Measurements from ENCODE around the gene KDM2A.

KDM2A gene

DNA sequence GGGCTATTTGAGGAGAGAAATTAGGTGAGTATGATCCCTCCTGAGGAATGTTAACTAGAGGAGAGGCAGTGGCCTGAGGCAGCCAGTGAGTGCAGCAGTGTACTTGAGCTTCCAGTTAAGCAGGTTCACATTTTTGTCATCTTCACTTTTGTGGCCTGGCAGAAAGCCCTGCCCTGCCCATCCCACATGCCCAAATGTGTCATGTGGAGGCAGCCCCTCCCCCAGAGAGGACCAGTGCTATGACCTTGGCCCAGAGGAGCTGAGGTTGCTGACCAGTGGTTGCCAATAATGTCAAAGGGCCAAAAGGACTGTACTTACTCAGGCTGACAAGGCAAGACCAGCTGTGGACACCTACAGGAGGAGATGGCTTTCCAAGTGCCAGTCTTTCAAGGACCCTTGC is 129.6 kb downstream of the KDM2A start:
- Histone ChIP-seq H3K14ac (ENCODE audit: low read length in 2 of 2) (no peak overlapping the region), H3K27ac (ENCODE audit: low read length, poor library complexity, severe bottlenecking) (peak overlapping the region; percentile 18), H2AFZ (ENCODE audit: low read depth, low read length) (no peak overlapping the region), H3K36me3 (ENCODE audit: control insufficient read depth in 1 of 2, insufficient read depth in 2 of 2, low read depth in 1 of 2, low read length in 2 of 2) (peaks cover 50 to 97% of the 10 kb centered on the region in 2 experiments), H2BK120ac (ENCODE audit: low read depth, low read length) (no peak overlapping the region), H3K27me3 (ENCODE audit: control insufficient read depth in 1 of 2, insufficient read depth in 1 of 2, low read length in 2 of 2) (no peaks in the 10 kb centered on the region), H3K79me1 (replicated peaks; ENCODE audit: low read length, poor library complexity, severe bottlenecking) (peaks cover 39% of the 10 kb centered on the region), H3K18ac (ENCODE audit: low read depth in 1 of 2, low read length in 2 of 2) (no peak overlapping the region), H3K4ac (ENCODE audit: low read depth in 1 of 2, low read length in 2 of 2) (no peak overlapping the region), H2BK12ac (ENCODE audit: low read length in 2 of 2) (no peak overlapping the region), H2BK5ac (ENCODE audit: low read depth, low read length, poor library complexity, severe bottlenecking) (no peak overlapping the region), H3K9ac (ENCODE audit: low read length) (peak overlapping the region; percentile 2), H4K8ac (ENCODE audit: low read length) (no peak overlapping the region), H2BK15ac (ENCODE audit: low read depth, poor library complexity, severe bottlenecking) (no peak overlapping the region), H4K91ac (ENCODE audit: low read length) (no peak overlapping the region), H3K9me3 (ENCODE audit: control insufficient read depth, low read length) (no peaks in the 10 kb centered on the region), H3K4me2 (ENCODE audit: low read length, poor library complexity, severe bottlenecking) (no peak overlapping the region), H2AK5ac (ENCODE audit: low read length, severe bottlenecking) (no peak overlapping the region), H3K4me3 (ENCODE audit: insufficient read depth in 1 of 2, low read depth in 1 of 2, low read length in 2 of 2) (no peak overlapping the region), H3K4me1 (ENCODE audit: control insufficient read depth, insufficient read depth, low read depth, low read length) (peaks cover 4% of the 10 kb centered on the region), H3K23ac (ENCODE audit: low read length in 2 of 2) (no peak overlapping the region)
- no peak for DNase-seq

DNA sequence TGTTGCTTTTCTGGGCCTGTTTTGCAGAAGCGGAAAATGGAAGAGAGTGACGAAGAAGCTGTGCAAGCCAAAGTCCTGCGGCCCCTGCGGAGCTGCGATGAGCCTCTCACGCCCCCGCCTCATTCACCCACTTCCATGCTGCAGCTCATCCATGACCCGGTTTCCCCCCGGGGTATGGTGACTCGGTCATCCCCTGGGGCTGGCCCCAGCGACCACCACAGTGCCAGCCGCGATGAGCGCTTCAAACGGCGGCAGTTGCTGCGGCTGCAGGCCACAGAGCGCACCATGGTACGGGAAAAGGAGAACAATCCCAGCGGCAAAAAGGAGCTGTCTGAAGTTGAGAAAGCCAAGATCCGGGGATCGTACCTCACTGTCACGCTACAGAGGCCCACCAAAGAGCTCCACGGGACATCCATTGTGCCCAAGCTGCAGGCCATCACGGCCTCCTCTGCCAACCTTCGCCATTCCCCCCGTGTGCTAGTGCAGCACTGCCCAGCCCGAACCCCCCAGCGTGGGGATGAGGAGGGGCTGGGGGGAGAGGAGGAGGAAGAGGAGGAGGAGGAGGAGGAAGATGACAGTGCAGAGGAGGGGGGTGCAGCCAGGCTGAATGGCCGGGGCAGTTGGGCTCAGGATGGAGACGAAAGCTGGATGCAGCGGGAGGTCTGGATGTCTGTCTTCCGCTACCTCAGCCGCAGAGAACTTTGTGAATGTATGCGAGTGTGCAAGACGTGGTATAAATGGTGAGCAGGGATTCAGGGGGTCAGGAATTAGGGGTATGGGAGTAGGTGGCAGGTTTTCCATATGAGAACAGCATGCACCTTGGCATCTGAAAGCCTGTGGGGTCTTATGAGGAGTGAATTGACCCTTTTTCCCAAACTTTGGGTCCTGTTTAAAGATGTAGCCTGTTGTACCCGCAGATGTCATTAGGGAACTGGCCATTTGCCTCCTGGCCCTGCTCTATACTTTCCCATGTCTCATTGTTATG is 131.3 kb downstream of the KDM2A start:
- Histone ChIP-seq H3K23ac (ENCODE audit: low read length in 2 of 2) (no peak overlapping the region), H3K4me2 (ENCODE audit: low read length, poor library complexity, severe bottlenecking) (no peak overlapping the region), H3K4me1 (ENCODE audit: control insufficient read depth, insufficient read depth, low read depth, low read length) (peaks cover 4% of the 10 kb centered on the region), H3K36me3 (ENCODE audit: control insufficient read depth in 1 of 2, insufficient read depth in 2 of 2, low read depth in 1 of 2, low read length in 2 of 2) (peaks cover 62 to 99% of the 10 kb centered on the region in 2 experiments), H4K8ac (ENCODE audit: low read length) (no peak overlapping the region), H3K27me3 (ENCODE audit: control insufficient read depth in 1 of 2, insufficient read depth in 1 of 2, low read length in 2 of 2) (no peaks in the 10 kb centered on the region), H3K18ac (ENCODE audit: low read depth in 1 of 2, low read length in 2 of 2) (no peak overlapping the region), H2BK15ac (ENCODE audit: low read depth, poor library complexity, severe bottlenecking) (no peak overlapping the region), H3K14ac (ENCODE audit: low read length in 2 of 2) (no peak overlapping the region), H2BK120ac (ENCODE audit: low read depth, low read length) (no peak overlapping the region), H4K91ac (ENCODE audit: low read length) (no peak overlapping the region), H3K79me1 (replicated peaks; ENCODE audit: low read length, poor library complexity, severe bottlenecking) (peaks cover 42% of the 10 kb centered on the region), H2AK5ac (ENCODE audit: low read length, severe bottlenecking) (no peak overlapping the region), H3K4ac (ENCODE audit: low read depth in 1 of 2, low read length in 2 of 2) (no peak overlapping the region), H3K9ac (ENCODE audit: low read length) (no peak overlapping the region), H3K9me3 (ENCODE audit: control insufficient read depth, low read length) (no peaks in the 10 kb centered on the region), H2AFZ (ENCODE audit: low read depth, low read length) (no peak overlapping the region), H2BK5ac (ENCODE audit: low read depth, low read length, poor library complexity, severe bottlenecking) (no peak overlapping the region), H3K27ac (ENCODE audit: low read length, poor library complexity, severe bottlenecking) (no peak overlapping the region), H2BK12ac (ENCODE audit: low read length in 2 of 2) (no peak overlapping the region), H3K4me3 (ENCODE audit: insufficient read depth in 1 of 2, low read depth in 1 of 2, low read length in 2 of 2) (peak overlapping the region in 1 of 2 experiments; percentile 23)
- 99% methylated on average over 37 of the region's 37 CpGs for WGBS
- DNase-seq: no peak

DNA sequence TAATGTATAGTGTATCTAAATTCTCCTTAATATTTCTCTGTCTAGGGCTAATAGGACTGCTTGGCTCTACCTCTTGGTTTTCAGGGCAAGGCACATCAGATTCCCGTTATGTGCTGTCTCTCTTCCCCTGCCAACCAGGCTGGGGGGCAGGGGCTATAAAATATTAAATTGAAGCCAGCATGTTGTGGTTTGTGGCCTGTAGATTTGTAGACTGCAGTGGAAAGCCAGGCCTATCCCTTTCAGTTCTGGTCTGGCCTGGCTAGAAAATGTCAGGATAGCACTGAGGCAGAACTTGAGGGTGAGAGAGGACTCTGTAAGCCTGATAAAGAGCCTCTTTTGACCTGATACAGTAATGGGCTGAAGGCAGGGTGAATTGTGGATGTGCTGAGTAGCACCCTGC is 132.8 kb downstream of the KDM2A start:
- Histone ChIP-seq H2AK5ac (ENCODE audit: low read length, severe bottlenecking) (no peak overlapping the region), H3K18ac (ENCODE audit: low read depth in 1 of 2, low read length in 2 of 2) (no peak overlapping the region), H3K36me3 (ENCODE audit: control insufficient read depth in 1 of 2, insufficient read depth in 2 of 2, low read depth in 1 of 2, low read length in 2 of 2) (peaks cover 69 to 99% of the 10 kb centered on the region in 2 experiments), H3K4me1 (ENCODE audit: control insufficient read depth, insufficient read depth, low read depth, low read length) (peaks cover 4% of the 10 kb centered on the region), H3K79me1 (replicated peaks; ENCODE audit: low read length, poor library complexity, severe bottlenecking) (peaks cover 51% of the 10 kb centered on the region), H2BK5ac (ENCODE audit: low read depth, low read length, poor library complexity, severe bottlenecking) (no peak overlapping the region), H3K27me3 (ENCODE audit: control insufficient read depth in 1 of 2, insufficient read depth in 1 of 2, low read length in 2 of 2) (no peaks in the 10 kb centered on the region), H2BK12ac (ENCODE audit: low read length in 2 of 2) (no peak overlapping the region), H4K91ac (ENCODE audit: low read length) (no peak overlapping the region), H2BK15ac (ENCODE audit: low read depth, poor library complexity, severe bottlenecking) (peak overlapping the region; percentile 13), H3K4me2 (ENCODE audit: low read length, poor library complexity, severe bottlenecking) (no peak overlapping the region), H2BK120ac (ENCODE audit: low read depth, low read length) (no peak overlapping the region), H3K9me3 (ENCODE audit: control insufficient read depth, low read length) (no peaks in the 10 kb centered on the region), H2AFZ (ENCODE audit: low read depth, low read length) (no peak overlapping the region), H4K8ac (ENCODE audit: low read length) (no peak overlapping the region), H3K27ac (ENCODE audit: low read length, poor library complexity, severe bottlenecking) (no peak overlapping the region), H3K14ac (ENCODE audit: low read length in 2 of 2) (no peak overlapping the region), H3K4ac (ENCODE audit: low read depth in 1 of 2, low read length in 2 of 2) (no peak overlapping the region), H3K9ac (ENCODE audit: low read length) (peak overlapping the region; percentile 25), H3K4me3 (ENCODE audit: insufficient read depth in 1 of 2, low read depth in 1 of 2, low read length in 2 of 2) (no peak overlapping the region), H3K23ac (ENCODE audit: low read length in 2 of 2) (no peak overlapping the region)
- DNase-seq: no peak
- 94% methylated on average over 1 of the region's 1 CpG for WGBS

DNA sequence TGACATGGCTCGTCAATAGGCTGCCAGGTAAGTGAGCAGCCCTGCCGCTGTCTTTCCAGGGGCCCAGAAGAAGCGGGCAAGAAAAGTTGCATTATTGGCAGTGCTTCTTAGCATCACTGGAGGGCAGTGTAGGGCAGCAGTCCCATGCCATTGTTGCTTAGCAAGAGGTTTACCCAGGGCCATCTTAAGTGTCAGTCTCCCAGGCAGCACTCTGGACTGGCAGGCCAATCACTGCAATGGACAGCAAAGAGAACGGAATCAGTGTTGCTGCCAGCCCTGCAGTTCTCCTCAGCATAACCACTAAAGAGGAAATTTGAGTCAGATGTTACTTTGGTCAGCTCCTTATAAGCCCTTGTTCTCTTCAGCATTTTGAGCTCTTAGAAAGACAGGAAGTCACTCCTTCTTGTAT is 133.8 kb downstream of the KDM2A start:
- H3K4me3 ChIP-seq (ENCODE audit: insufficient read depth in 1 of 2, low read depth in 1 of 2, low read length in 2 of 2): no peak overlapping the region
- peaks cover 4% of the 10 kb centered on the region for H3K4me1 ChIP-seq (ENCODE audit: control insufficient read depth, insufficient read depth, low read depth, low read length)
- no peak overlapping the region for H4K91ac ChIP-seq (ENCODE audit: low read length)
- H3K79me1 ChIP-seq (replicated peaks; ENCODE audit: low read length, poor library complexity, severe bottlenecking): peaks cover 51% of the 10 kb centered on the region
- H2BK120ac ChIP-seq (ENCODE audit: low read depth, low read length): no peak overlapping the region
- no peak overlapping the region for H3K27ac ChIP-seq (ENCODE audit: low read length, poor library complexity, severe bottlenecking)
- H2BK15ac ChIP-seq (ENCODE audit: low read depth, poor library complexity, severe bottlenecking): no peak overlapping the region
- H3K4me2 ChIP-seq (ENCODE audit: low read length, poor library complexity, severe bottlenecking): no peak overlapping the region
- no peak overlapping the region for H2AFZ ChIP-seq (ENCODE audit: low read depth, low read length)
- H3K9ac ChIP-seq (ENCODE audit: low read length): peak overlapping the region; percentile 9
- 90% methylated on average over 4 of the region's 4 CpGs for WGBS
- no peak overlapping the region for H3K18ac ChIP-seq (ENCODE audit: low read depth in 1 of 2, low read length in 2 of 2)
- no peak overlapping the region for H2BK12ac ChIP-seq (ENCODE audit: low read length in 2 of 2)
- no peak overlapping the region for H3K23ac ChIP-seq (ENCODE audit: low read length in 2 of 2)
- no peak overlapping the region for H4K8ac ChIP-seq (ENCODE audit: low read length)
- no peaks in the 10 kb centered on the region for H3K27me3 ChIP-seq (ENCODE audit: control insufficient read depth in 1 of 2, insufficient read depth in 1 of 2, low read length in 2 of 2)
- H2BK5ac ChIP-seq (ENCODE audit: low read depth, low read length, poor library complexity, severe bottlenecking): no peak overlapping the region
- no peak overlapping the region for H3K14ac ChIP-seq (ENCODE audit: low read length in 2 of 2)
- H3K4ac ChIP-seq (ENCODE audit: low read depth in 1 of 2, low read length in 2 of 2): no peak overlapping the region
- no peak overlapping the region for H2AK5ac ChIP-seq (ENCODE audit: low read length, severe bottlenecking)
- H3K9me3 ChIP-seq (ENCODE audit: control insufficient read depth, low read length): no peaks in the 10 kb centered on the region
- DNase-seq: peak; percentile 58
- peaks cover 66 to 98% of the 10 kb centered on the region in 2 experiments for H3K36me3 ChIP-seq (ENCODE audit: control insufficient read depth in 1 of 2, insufficient read depth in 2 of 2, low read depth in 1 of 2, low read length in 2 of 2)

All from mesenchymal stem cell (in vitro differentiated cells and primary cell).